ENCODE results near the gene KDM4B.

Gene KDM4B

GRCh38 chr19:5120833-5121232 is 151.9 kb downstream of the KDM4B start:
- no peak overlapping the region for H3K27ac ChIP-seq (ENCODE audit: low read depth, low read length)
- no peaks in the 10 kb centered on the region for H3K27me3 ChIP-seq (ENCODE audit: control insufficient read depth, insufficient read depth, low read length)
- H3K4me3 ChIP-seq (ENCODE audit: low read length): no peak overlapping the region
- peaks cover 7% of the 10 kb centered on the region for H3K36me3 ChIP-seq (ENCODE audit: control insufficient read depth, insufficient read depth, low read length)
- H3K4me1 ChIP-seq (ENCODE audit: control insufficient read depth, insufficient read depth, low read length): no peaks in the 10 kb centered on the region
- H3K9ac ChIP-seq (ENCODE audit: low read length): no peak overlapping the region

GRCh38 chr19:5121266-5122120 is 152.6 kb downstream of the KDM4B start:
- H3K4me1 ChIP-seq (ENCODE audit: control insufficient read depth, insufficient read depth, low read length): no peaks in the 10 kb centered on the region
- peaks cover 7% of the 10 kb centered on the region for H3K36me3 ChIP-seq (ENCODE audit: control insufficient read depth, insufficient read depth, low read length)
- H3K9ac ChIP-seq (ENCODE audit: low read length): no peak overlapping the region
- no peak overlapping the region for H3K4me3 ChIP-seq (ENCODE audit: low read length)
- H3K27me3 ChIP-seq (ENCODE audit: control insufficient read depth, insufficient read depth, low read length): no peaks in the 10 kb centered on the region
- H3K27ac ChIP-seq (ENCODE audit: low read depth, low read length): no peak overlapping the region

- H3K36me3 ChIP-seq (ENCODE audit: control insufficient read depth, insufficient read depth, low read length): peaks cover 7% of the 10 kb centered on the region
- no peaks in the 10 kb centered on the region for H3K4me1 ChIP-seq (ENCODE audit: control insufficient read depth, insufficient read depth, low read length)
- no peaks in the 10 kb centered on the region for H3K27me3 ChIP-seq (ENCODE audit: control insufficient read depth, insufficient read depth, low read length)
- no peak overlapping the region for H3K4me3 ChIP-seq (ENCODE audit: low read length)
- H3K9ac ChIP-seq (ENCODE audit: low read length): no peak overlapping the region
- no peak overlapping the region for H3K27ac ChIP-seq (ENCODE audit: low read depth, low read length)
Measured at GRCh38 chr19:5122121-5122400, 153.1 kb downstream of the KDM4B start.

GRCh38 chr19:5122671-5123409 is 153.9 kb downstream of the KDM4B start:
- H3K36me3 ChIP-seq (ENCODE audit: control insufficient read depth, insufficient read depth, low read length): peaks cover 7% of the 10 kb centered on the region
- no peak overlapping the region for H3K27ac ChIP-seq (ENCODE audit: low read depth, low read length)
- peaks cover 4% of the 10 kb centered on the region for H3K4me1 ChIP-seq (ENCODE audit: control insufficient read depth, insufficient read depth, low read length)
- no peaks in the 10 kb centered on the region for H3K27me3 ChIP-seq (ENCODE audit: control insufficient read depth, insufficient read depth, low read length)
- H3K9ac ChIP-seq (ENCODE audit: low read length): no peak overlapping the region
- no peak overlapping the region for H3K4me3 ChIP-seq (ENCODE audit: low read length)

DNA sequence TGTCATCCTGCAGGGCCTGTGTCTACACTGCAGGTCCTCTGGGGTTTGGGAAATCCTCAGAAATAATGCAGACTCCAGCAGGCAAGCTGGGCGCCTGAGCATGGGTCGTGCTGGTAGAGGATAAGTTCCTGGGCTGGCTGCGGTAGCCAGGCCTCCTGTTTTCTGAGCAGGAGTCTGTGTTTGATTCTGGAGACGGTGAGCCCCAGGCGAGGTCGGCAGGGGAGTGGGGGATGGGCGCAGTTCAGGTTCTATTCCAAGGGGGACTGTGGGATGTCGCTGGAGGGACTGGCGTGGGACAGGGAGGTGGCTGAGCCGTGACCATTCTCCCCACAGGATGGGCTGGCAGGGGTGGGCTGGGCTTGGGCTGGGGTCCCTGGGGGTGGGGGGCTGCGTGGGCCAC is 154.7 kb downstream of the KDM4B start:
- no peak overlapping the region for H3K9ac ChIP-seq (ENCODE audit: low read length)
- peaks cover 7% of the 10 kb centered on the region for H3K36me3 ChIP-seq (ENCODE audit: control insufficient read depth, insufficient read depth, low read length)
- no peak overlapping the region for H3K27ac ChIP-seq (ENCODE audit: low read depth, low read length)
- no peak overlapping the region for H3K4me3 ChIP-seq (ENCODE audit: low read length)
- peaks cover 9% of the 10 kb centered on the region for H3K4me1 ChIP-seq (ENCODE audit: control insufficient read depth, insufficient read depth, low read length)
- no peaks in the 10 kb centered on the region for H3K27me3 ChIP-seq (ENCODE audit: control insufficient read depth, insufficient read depth, low read length)

DNA sequence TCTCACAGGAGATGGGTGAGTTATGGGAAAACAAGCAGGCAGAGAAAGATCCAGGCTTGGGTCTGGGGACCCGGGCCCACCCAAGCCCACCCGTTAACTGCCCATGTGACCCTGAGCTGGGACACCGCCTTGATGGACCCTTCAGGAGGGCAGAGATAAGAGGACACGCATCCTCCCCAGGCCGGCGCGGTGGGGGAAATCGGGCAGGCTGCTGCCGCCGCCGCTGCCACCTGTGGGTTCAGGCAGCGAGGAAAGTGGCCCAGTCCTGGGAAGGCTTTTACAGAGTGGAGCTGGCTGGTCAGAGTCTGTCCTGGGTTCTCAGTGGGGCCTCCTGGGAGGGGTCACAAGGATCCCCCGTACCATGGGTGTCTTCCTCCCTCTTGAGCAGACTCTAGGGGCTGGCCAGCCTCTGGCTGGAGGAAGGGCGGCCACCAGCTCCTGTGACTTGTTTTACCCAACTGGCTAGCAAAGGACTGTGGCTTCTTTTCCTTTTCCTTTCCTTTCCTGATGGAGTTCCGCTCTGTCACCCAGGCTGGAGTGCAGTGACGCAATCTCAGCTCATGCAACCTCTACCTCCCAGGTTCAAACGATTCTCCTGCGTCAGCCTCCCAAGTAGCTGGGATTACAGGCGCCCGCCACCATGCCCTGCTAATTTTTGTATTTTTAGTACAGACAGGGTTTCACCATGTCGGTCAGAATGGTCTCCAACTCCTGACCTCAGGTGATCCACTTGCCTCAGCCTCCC is 155.4 kb downstream of the KDM4B start:
- Histone ChIP-seq H3K27me3 (ENCODE audit: control insufficient read depth, insufficient read depth, low read length) (no peaks in the 10 kb centered on the region), H3K4me3 (ENCODE audit: low read length) (no peak overlapping the region), H3K4me1 (ENCODE audit: control insufficient read depth, insufficient read depth, low read length) (peaks cover 13% of the 10 kb centered on the region), H3K27ac (ENCODE audit: low read depth, low read length) (no peak overlapping the region), H3K36me3 (ENCODE audit: control insufficient read depth, insufficient read depth, low read length) (peaks cover 5% of the 10 kb centered on the region), H3K9ac (ENCODE audit: low read length) (no peak overlapping the region)

- H3K27ac ChIP-seq (ENCODE audit: low read depth, low read length): no peak overlapping the region
- no peaks in the 10 kb centered on the region for H3K27me3 ChIP-seq (ENCODE audit: control insufficient read depth, insufficient read depth, low read length)
- peaks cover 5% of the 10 kb centered on the region for H3K36me3 ChIP-seq (ENCODE audit: control insufficient read depth, insufficient read depth, low read length)
- peaks cover 13% of the 10 kb centered on the region for H3K4me1 ChIP-seq (ENCODE audit: control insufficient read depth, insufficient read depth, low read length)
- no peak overlapping the region for H3K4me3 ChIP-seq (ENCODE audit: low read length)
- H3K9ac ChIP-seq (ENCODE audit: low read length): no peak overlapping the region
Measured at GRCh38 chr19:5125376-5125775, 156.5 kb downstream of the KDM4B start.

DNA sequence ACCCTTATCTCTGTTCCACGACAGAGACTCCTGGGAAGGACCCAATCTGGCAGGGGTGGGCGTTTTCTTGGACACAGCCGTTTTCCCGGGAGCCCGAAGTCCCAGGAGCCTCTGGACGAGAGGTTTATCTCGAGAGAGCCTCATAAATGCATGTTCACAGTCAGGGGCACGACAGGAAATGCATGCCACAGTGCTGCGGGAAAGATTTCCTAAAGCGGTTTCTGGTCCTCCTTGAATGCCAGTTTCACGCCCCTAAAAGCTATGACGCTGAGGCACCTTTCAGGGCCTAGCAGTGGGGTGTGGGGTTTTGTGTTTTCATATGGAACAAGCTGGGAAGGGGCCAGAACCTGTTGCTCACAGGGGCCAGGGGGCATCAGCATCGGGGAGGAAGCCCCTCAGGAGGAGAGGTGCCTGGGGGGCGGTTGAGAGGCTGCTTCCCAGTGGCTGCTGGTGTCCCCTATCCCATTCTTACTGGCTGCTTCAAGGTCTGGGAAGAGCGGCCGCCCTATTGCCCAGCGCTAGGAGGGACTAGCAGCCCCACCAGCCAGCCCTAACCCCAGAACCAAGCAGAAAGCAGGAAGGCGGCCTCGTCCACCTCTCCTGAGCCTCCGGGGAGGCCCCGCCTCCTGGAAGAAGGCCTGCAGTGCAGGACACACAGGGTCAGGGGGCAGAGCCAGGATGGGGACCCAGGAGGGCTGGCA is 157.0 kb downstream of the KDM4B start:
- peaks cover 5% of the 10 kb centered on the region for H3K36me3 ChIP-seq (ENCODE audit: control insufficient read depth, insufficient read depth, low read length)
- H3K9ac ChIP-seq (ENCODE audit: low read length): no peak overlapping the region
- no peak overlapping the region for H3K27ac ChIP-seq (ENCODE audit: low read depth, low read length)
- peaks cover 13% of the 10 kb centered on the region for H3K4me1 ChIP-seq (ENCODE audit: control insufficient read depth, insufficient read depth, low read length)
- H3K27me3 ChIP-seq (ENCODE audit: control insufficient read depth, insufficient read depth, low read length): no peaks in the 10 kb centered on the region
- no peak overlapping the region for H3K4me3 ChIP-seq (ENCODE audit: low read length)

- peaks cover 1% of the 10 kb centered on the region for H3K36me3 ChIP-seq (ENCODE audit: control insufficient read depth, insufficient read depth, low read length)
- H3K9ac ChIP-seq (ENCODE audit: low read length): no peak overlapping the region
- peaks cover 13% of the 10 kb centered on the region for H3K4me1 ChIP-seq (ENCODE audit: control insufficient read depth, insufficient read depth, low read length)
- no peak overlapping the region for H3K27ac ChIP-seq (ENCODE audit: low read depth, low read length)
- H3K27me3 ChIP-seq (ENCODE audit: control insufficient read depth, insufficient read depth, low read length): no peaks in the 10 kb centered on the region
- H3K4me3 ChIP-seq (ENCODE audit: low read length): no peak overlapping the region
Measured at GRCh38 chr19:5126498-5127223, 157.7 kb downstream of the KDM4B start.

- Histone ChIP-seq H3K27me3 (ENCODE audit: control insufficient read depth, insufficient read depth, low read length) (no peaks in the 10 kb centered on the region), H3K36me3 (ENCODE audit: control insufficient read depth, insufficient read depth, low read length) (peaks cover 4% of the 10 kb centered on the region), H3K27ac (ENCODE audit: low read depth, low read length) (no peak overlapping the region), H3K9ac (ENCODE audit: low read length) (no peak overlapping the region), H3K4me1 (ENCODE audit: control insufficient read depth, insufficient read depth, low read length) (peaks cover 13% of the 10 kb centered on the region), H3K4me3 (ENCODE audit: low read length) (no peak overlapping the region)
Measured at GRCh38 chr19:5127717-5128116, 158.8 kb downstream of the KDM4B start.

DNA sequence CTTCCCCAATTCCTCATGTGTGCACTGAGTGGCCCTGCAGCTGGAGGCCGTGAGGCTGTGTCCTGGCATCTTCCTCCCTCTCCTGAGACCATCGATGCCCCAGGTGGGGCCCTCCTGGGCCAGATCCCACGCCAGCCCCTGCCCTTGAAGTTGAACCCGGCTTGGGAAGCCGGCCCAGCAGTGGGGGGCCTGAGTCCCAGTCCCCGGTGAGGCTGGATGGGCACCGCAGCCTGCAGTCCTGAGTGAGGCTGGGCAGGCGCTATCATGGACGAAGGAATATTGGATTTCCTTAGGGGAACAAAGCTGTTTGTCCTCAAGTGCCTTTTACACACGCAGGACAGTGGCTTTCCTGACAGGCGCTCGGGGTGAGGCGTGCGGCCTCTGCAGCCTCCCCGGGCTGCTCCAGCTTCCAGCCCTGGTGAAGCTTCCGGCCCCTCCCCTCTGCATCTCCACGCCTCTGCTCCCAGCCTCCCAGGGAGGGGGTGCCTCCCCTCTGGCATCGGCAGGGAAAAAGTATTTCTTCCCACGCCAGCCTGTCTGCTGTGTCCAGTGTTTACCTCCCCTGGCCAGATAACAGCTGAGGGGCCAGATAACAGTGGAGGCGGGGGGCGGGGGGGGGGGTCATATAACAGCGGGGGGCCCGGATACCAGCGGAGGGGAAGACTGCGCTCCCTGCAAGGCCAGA is 159.5 kb downstream of the KDM4B start:
- Histone ChIP-seq H3K27me3 (ENCODE audit: control insufficient read depth, insufficient read depth, low read length) (no peaks in the 10 kb centered on the region), H3K4me3 (ENCODE audit: low read length) (no peak overlapping the region), H3K4me1 (ENCODE audit: control insufficient read depth, insufficient read depth, low read length) (peaks cover 13% of the 10 kb centered on the region), H3K36me3 (ENCODE audit: control insufficient read depth, insufficient read depth, low read length) (peaks cover 4% of the 10 kb centered on the region), H3K9ac (ENCODE audit: low read length) (no peak overlapping the region), H3K27ac (ENCODE audit: low read depth, low read length) (no peak overlapping the region)

All from rectal smooth muscle tissue (tissue), 1 donor.